ENCODE data around the gene SLC1A6. TPM values are rescaled to one million over a fixed set of nuclear protein-coding genes. Genes with fewer than 3 reads are reported as not detected.

Gene SLC1A6
- total and polyA plus RNA-seq, 9 of the 15 experiments (the other 6 are each of a cell fraction or from before 2014, with no cell fraction given), result not detected

GRCh38 chr19:15028490-15028889 lies 48.8 kb upstream of the SLC1A6 start:
- no peak overlapping the region for H3K9ac ChIP-seq (ENCODE audit: insufficient read depth in 1 of 2, low read depth in 2 of 2, low read length in 2 of 2)
- H3K9me3 ChIP-seq (replicated peaks; ENCODE audit: control insufficient read depth, insufficient read depth, low read depth, low read length), result no peaks in the 10 kb centered on the region
- no TSS peak for BruUV-seq (replicated peaks)
- no peaks in the 10 kb centered on the region for H3K79me2 ChIP-seq (ENCODE audit: control insufficient read depth, insufficient read depth, low read length)
- DNase-seq (ENCODE audit: extremely low read depth in 1 of 4, low spot score in 3 of 4) (no peak), ATAC-seq (no peak), FAIRE-seq (no peak)
- ChIA-PET POLR2A (no interaction called here), CTCF (ENCODE audit: low intra/inter-chr PET ratio) (no interaction called here)
- 3% methylated on average over 4 of the region's 5 CpGs for WGBS (ENCODE audit: insufficient coverage, low coverage, missing lambda C conversion rate)
- in situ Hi-C loops (cut with MboI) (no loop called here), intact Hi-C loops (cut with micrococcal nuclease) (no loop called here)
- H3K4me1 ChIP-seq (replicated peaks in 1 of 2; ENCODE audit: control insufficient read depth in 2 of 2, insufficient read depth in 2 of 2, low read length in 2 of 2), result no peaks in the 10 kb centered on the region; a peak in 1 of 5 replicates
- H4K20me1 ChIP-seq (replicated peaks; ENCODE audit: control insufficient read depth, insufficient read depth, low read length), result no peaks in the 10 kb centered on the region
- peaks cover 6 to 26% of the 10 kb centered on the region in 2 experiments; a peak in 4 of 5 replicates for H3K27me3 ChIP-seq (ENCODE audit: control insufficient read depth in 2 of 2, insufficient read depth in 2 of 2, low read length in 2 of 2)
- peak; percentile 53 for TF ChIP-seq CEBPB (tag; IDR thresholded peaks at IDR 0.05)
- no peak for TF ChIP-seq KHSRP (IDR thresholded peaks at IDR 0.05)
- no peak for TF ChIP-seq ZNF431 (CRISPR knock-in tag; IDR thresholded peaks at IDR 0.05)
- H3K4me2 ChIP-seq (ENCODE audit: insufficient read depth, low read length), result no peak overlapping the region
- no peak overlapping the region for H2AFZ ChIP-seq (ENCODE audit: low read depth, low read length)
- H3K9me1 ChIP-seq (ENCODE audit: control insufficient read depth, insufficient read depth, low read length), result no peaks in the 10 kb centered on the region
- no peaks in the 10 kb centered on the region for H3K36me3 ChIP-seq (ENCODE audit: control insufficient read depth, insufficient read depth, low read length)
- no peak overlapping the region for H3K27ac ChIP-seq (ENCODE audit: extremely low read depth, low read depth, low read length)
- H3K4me3 ChIP-seq, result no peak overlapping the region

- CTCF ChIA-PET (ENCODE audit: low intra/inter-chr PET ratio), result interaction anchor here (0.6 kb wide), 1 partner anchor 238 kb away, joined by 3 read pairs; no protein-coding TSS in a partner anchor
- peak; percentile 42; the same call in 1 of the 2 replicates for TF ChIP-seq CEBPB (tag; IDR thresholded peaks at IDR 0.05)
- no peak for TF ChIP-seq TARDBP (IDR thresholded peaks at IDR 0.05)
- TF ChIP-seq CTCF (IDR thresholded peaks at IDR 0.05 in 2 of 3, conservative IDR thresholded peaks at IDR 0.05 in 1 of 3; ENCODE audit: insufficient read depth in 2 of 3, low read depth in 1 of 3, low read length in 3 of 3), result peak; percentile 20 to 38 (median 27); a peak in 3 of 6 replicates
- no peak overlapping the region for H2AFZ ChIP-seq (ENCODE audit: low read depth, low read length)
- WGBS (ENCODE audit: insufficient coverage, low coverage, missing lambda C conversion rate), result 4% methylated on average over 2 of the region's 2 CpGs
- no peak overlapping the region for H3K9ac ChIP-seq (ENCODE audit: insufficient read depth in 1 of 2, low read depth in 2 of 2, low read length in 2 of 2)
- peaks cover 6 to 31% of the 10 kb centered on the region in 2 experiments; a peak in 4 of 5 replicates for H3K27me3 ChIP-seq (ENCODE audit: control insufficient read depth in 2 of 2, insufficient read depth in 2 of 2, low read length in 2 of 2)
- H4K20me1 ChIP-seq (replicated peaks; ENCODE audit: control insufficient read depth, insufficient read depth, low read length), result no peaks in the 10 kb centered on the region
- BruUV-seq (replicated peaks), result no TSS peak
- H3K4me2 ChIP-seq (ENCODE audit: insufficient read depth, low read length), result no peak overlapping the region
- in situ Hi-C loops (cut with MboI), result no loop called here
- no peak overlapping the region for H3K4me3 ChIP-seq
- no peaks in the 10 kb centered on the region for H3K9me3 ChIP-seq (replicated peaks; ENCODE audit: control insufficient read depth, insufficient read depth, low read depth, low read length)
- H3K79me2 ChIP-seq (ENCODE audit: control insufficient read depth, insufficient read depth, low read length), result no peaks in the 10 kb centered on the region
- no peak for FAIRE-seq
- POLR2A ChIA-PET, result interaction anchor here (0.6 kb wide), 2 partner anchors 50 to 62 kb away, joined by 3 read pairs; no protein-coding TSS in a partner anchor
- H3K9me1 ChIP-seq (ENCODE audit: control insufficient read depth, insufficient read depth, low read length), result no peaks in the 10 kb centered on the region
- intact Hi-C loops (cut with micrococcal nuclease), result no loop called here
- no peak overlapping the region for H3K27ac ChIP-seq (ENCODE audit: extremely low read depth, low read depth, low read length)
- ATAC-seq, result peak; percentile 55; the same call in 1 of the 3 replicates
- peaks cover 0 to 5% of the 10 kb centered on the region in 2 experiments; a peak in 2 of 5 replicates for H3K4me1 ChIP-seq (replicated peaks in 1 of 2; ENCODE audit: control insufficient read depth in 2 of 2, insufficient read depth in 2 of 2, low read length in 2 of 2)
- no peaks in the 10 kb centered on the region for H3K36me3 ChIP-seq (ENCODE audit: control insufficient read depth, insufficient read depth, low read length)
- DNase-seq (ENCODE audit: extremely low read depth in 1 of 4, low spot score in 3 of 4), result peak; percentile 6 to 24 (median 19)
Measured at GRCh38 chr19:15025217-15025616, 45.6 kb upstream of the SLC1A6 start.
